Uterus (tissue), 2 donors: Measurements from ENCODE around the gene C19orf38.

Source experiments
- CTCF ChIP-seq, 4 experiments: fragments of 200-600 bp in 2 of 4; fragments of 450-650 bp in 2 of 4; sonication (generic) in 2 of 4; IDR thresholded peaks; one replicate each; pipeline ENCODE4 v1.5.1; 2016 to 2019; ENCODE audit warnings: antibody characterized with exemption in 4 of 4, mild to moderate bottlenecking in 2 of 4, moderate library complexity in 1 of 4
- POLR2A ChIP-seq, 2 donors: fragments of 450-650 bp; IDR thresholded peaks; one replicate each; pipeline ENCODE4 v1.6.1; 2016; ENCODE audit warnings: antibody characterized with exemption in 2 of 2, mild to moderate bottlenecking in 1 of 2, moderate library complexity in 1 of 2

- TF ChIP-seq CTCF (IDR thresholded peaks at IDR 0.05) (no peak), POLR2A (IDR thresholded peaks at IDR 0.05) (no peak)
These were observed 15.0 kb downstream of the C19orf38 start for GRCh38 chr19:10863107-10863717.
